ENCODE data around the gene BEGAIN.

BEGAIN gene

GRCh38 chr14:100547633-100548294 is 39.5 kb downstream of the BEGAIN start:
- ChIA-PET POLR2A (no interaction called here), CTCF (no interaction called here)
- no peak for DNase-seq (ENCODE audit: extremely low spot score)
- no peak for TF ChIP-seq CTCF (IDR thresholded peaks at IDR 0.05; ENCODE audit: control extremely low read depth, extremely low read depth, low read depth, missing control alignments)

GRCh38 chr14:100546051-100546443 is 41.2 kb downstream of the BEGAIN start:
- POLR2A ChIA-PET: no interaction called here
- DNase-seq (ENCODE audit: extremely low spot score): peak; percentile 74
- TF ChIP-seq CTCF (IDR thresholded peaks at IDR 0.05; ENCODE audit: control extremely low read depth, extremely low read depth, low read depth, missing control alignments): no peak
- CTCF ChIA-PET: no interaction called here

- no peak for DNase-seq (ENCODE audit: extremely low spot score)
- CTCF ChIA-PET: interaction anchor here (1.6 kb wide), 1 partner anchor 118 kb away, joined by 3 read pairs; no protein-coding TSS in a partner anchor
- POLR2A ChIA-PET: no interaction called here
- TF ChIP-seq CTCF (IDR thresholded peaks at IDR 0.05; ENCODE audit: control extremely low read depth, extremely low read depth, low read depth, missing control alignments): no peak
Measured at GRCh38 chr14:100545359-100545758, 41.9 kb downstream of the BEGAIN start.

- POLR2A ChIA-PET: no interaction called here
- DNase-seq (ENCODE audit: extremely low spot score): no peak
- CTCF ChIA-PET: interaction anchor here (1.3 to 1.6 kb wide), 2 partner anchors 9 to 119 kb away, joined by 3 read pairs; no protein-coding TSS in a partner anchor
- no peak for TF ChIP-seq CTCF (IDR thresholded peaks at IDR 0.05; ENCODE audit: control extremely low read depth, extremely low read depth, low read depth, missing control alignments)
Measured at GRCh38 chr14:100544506-100545141, 42.6 kb downstream of the BEGAIN start.

- no peak for DNase-seq (ENCODE audit: extremely low spot score)
- CTCF ChIA-PET: interaction anchor here (1.3 to 1.6 kb wide), 2 partner anchors 8 to 119 kb away, joined by 3 read pairs; no protein-coding TSS in a partner anchor
- POLR2A ChIA-PET: no interaction called here
- no peak for TF ChIP-seq CTCF (IDR thresholded peaks at IDR 0.05; ENCODE audit: control extremely low read depth, extremely low read depth, low read depth, missing control alignments)
Measured at GRCh38 chr14:100543471-100544455, 43.5 kb downstream of the BEGAIN start.

- no peak for TF ChIP-seq CTCF (IDR thresholded peaks at IDR 0.05; ENCODE audit: control extremely low read depth, extremely low read depth, low read depth, missing control alignments)
- ChIA-PET POLR2A (no interaction called here), CTCF (interaction anchor here (0.7 to 1.3 kb wide), 2 partner anchors 17 to 103 kb away, joined by 3 read pairs; no protein-coding TSS in a partner anchor)
- DNase-seq (ENCODE audit: extremely low spot score): no peak
Measured at GRCh38 chr14:100542619-100543205, 44.5 kb downstream of the BEGAIN start.
